Measurements from ENCODE around the gene SLCO2B1.

SLCO2B1 gene

GRCh38 chr11:75162954-75163353 is 12.0 kb downstream of the SLCO2B1 start:
- no peak for DNase-seq

GRCh38 chr11:75163921-75164849 is 13.3 kb downstream of the SLCO2B1 start:
- no peak for DNase-seq

- DNase-seq, result no peak
These were observed 14.8 kb downstream of the SLCO2B1 start for GRCh38 chr11:75165721-75166120.

- no peak for DNase-seq
These were observed 15.9 kb downstream of the SLCO2B1 start for GRCh38 chr11:75166791-75167190.

- DNase-seq, result no peak
These were observed 16.7 kb downstream of the SLCO2B1 start for GRCh38 chr11:75167617-75168016.

- no peak for DNase-seq
These were observed 18.4 kb downstream of the SLCO2B1 start for GRCh38 chr11:75169101-75169885.

- DNase-seq, result no peak
These were observed 19.8 kb downstream of the SLCO2B1 start for GRCh38 chr11:75170516-75171201.

- no peak for DNase-seq
These were observed 22.4 kb downstream of the SLCO2B1 start for GRCh38 chr11:75173336-75173735.

GRCh38 chr11:75174781-75175370 is 24.0 kb downstream of the SLCO2B1 start:
- no peak for DNase-seq

- no peak for DNase-seq
These were observed 31.8 kb downstream of the SLCO2B1 start for GRCh38 chr11:75182664-75183063.

- DNase-seq, result no peak
These were observed 33.1 kb downstream of the SLCO2B1 start for GRCh38 chr11:75184051-75184450.

- DNase-seq, result no peak
These were observed 34.0 kb downstream of the SLCO2B1 start for GRCh38 chr11:75184757-75185425.

GRCh38 chr11:75185866-75186265 is 35.0 kb downstream of the SLCO2B1 start:
- no peak for DNase-seq

GRCh38 chr11:75186999-75187398 is 36.1 kb downstream of the SLCO2B1 start:
- DNase-seq, result no peak

GRCh38 chr11:75188671-75189070 is 37.8 kb downstream of the SLCO2B1 start:
- no peak for DNase-seq

GRCh38 chr11:75189108-75189507 is 38.2 kb downstream of the SLCO2B1 start:
- DNase-seq, result no peak

- DNase-seq, result no peak
These were observed 39.0 kb downstream of the SLCO2B1 start for GRCh38 chr11:75189911-75190310.

- DNase-seq, result no peak
These were observed 39.9 kb downstream of the SLCO2B1 start for GRCh38 chr11:75190652-75191329.

- DNase-seq, result no peak
These were observed 40.4 kb downstream of the SLCO2B1 start for GRCh38 chr11:75191330-75191717.

GRCh38 chr11:75193271-75193670 is 42.4 kb downstream of the SLCO2B1 start:
- no peak for DNase-seq

- no peak for DNase-seq
These were observed 42.8 kb downstream of the SLCO2B1 start for GRCh38 chr11:75193711-75194110.

GRCh38 chr11:75194147-75194546 is 43.2 kb downstream of the SLCO2B1 start:
- no peak for DNase-seq
